ENCODE results near the gene STRADA. TPM values are rescaled to one million over a fixed set of nuclear protein-coding genes. Genes with fewer than 3 reads are reported as not detected.

STRADA gene
- total and polyA plus RNA-seq, 10 of the 15 experiments (the other 5 are each of a cell fraction or from before 2014, with no cell fraction given): 13.3 to 54.1 (median 44.0) TPM

DNA sequence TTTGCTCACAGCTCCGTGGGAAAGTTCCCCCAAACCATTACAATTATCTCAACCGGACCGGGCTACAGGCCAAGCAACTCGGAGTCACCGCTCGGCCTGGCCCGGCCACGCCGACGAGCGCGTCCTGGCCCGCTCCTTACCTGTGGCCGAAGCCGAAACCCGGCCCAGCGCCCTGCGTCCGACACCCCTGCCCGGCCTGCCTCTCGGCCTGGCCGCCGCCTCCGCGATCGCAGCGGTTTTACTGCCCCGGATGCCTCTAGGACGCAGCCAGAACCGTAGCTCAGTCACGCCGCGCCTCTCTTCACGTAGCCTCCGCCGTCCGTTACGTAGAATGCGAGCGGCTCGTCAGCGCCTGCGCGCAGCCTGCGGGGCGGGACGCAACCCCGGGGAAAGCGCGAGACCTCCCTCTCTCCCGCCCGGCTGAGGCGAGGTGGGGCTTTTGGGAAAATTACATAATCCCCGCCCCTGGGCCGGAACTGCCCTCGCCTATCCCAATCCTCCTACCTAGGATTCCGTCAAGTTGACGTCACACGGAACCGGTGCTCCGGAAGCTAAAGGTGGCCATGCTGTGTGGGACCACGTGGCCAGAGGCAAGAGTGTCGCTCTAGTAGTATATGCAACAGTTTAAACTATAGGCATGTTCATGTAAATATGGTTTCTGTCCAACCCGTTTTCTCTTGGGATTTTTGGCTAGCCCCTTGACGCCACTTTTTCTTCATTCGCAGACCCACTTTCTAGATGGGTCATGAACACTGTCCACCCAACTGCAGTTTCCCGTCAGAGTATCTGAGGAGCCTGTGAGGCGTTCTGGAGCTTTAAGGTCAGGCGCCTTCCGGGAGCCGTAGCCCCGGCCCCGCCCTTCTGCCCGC, 31.9 kb upstream of the STRADA start, which contains the start of gene CCDC47 (continued):
- TF ChIP-seq, protein P1, sequence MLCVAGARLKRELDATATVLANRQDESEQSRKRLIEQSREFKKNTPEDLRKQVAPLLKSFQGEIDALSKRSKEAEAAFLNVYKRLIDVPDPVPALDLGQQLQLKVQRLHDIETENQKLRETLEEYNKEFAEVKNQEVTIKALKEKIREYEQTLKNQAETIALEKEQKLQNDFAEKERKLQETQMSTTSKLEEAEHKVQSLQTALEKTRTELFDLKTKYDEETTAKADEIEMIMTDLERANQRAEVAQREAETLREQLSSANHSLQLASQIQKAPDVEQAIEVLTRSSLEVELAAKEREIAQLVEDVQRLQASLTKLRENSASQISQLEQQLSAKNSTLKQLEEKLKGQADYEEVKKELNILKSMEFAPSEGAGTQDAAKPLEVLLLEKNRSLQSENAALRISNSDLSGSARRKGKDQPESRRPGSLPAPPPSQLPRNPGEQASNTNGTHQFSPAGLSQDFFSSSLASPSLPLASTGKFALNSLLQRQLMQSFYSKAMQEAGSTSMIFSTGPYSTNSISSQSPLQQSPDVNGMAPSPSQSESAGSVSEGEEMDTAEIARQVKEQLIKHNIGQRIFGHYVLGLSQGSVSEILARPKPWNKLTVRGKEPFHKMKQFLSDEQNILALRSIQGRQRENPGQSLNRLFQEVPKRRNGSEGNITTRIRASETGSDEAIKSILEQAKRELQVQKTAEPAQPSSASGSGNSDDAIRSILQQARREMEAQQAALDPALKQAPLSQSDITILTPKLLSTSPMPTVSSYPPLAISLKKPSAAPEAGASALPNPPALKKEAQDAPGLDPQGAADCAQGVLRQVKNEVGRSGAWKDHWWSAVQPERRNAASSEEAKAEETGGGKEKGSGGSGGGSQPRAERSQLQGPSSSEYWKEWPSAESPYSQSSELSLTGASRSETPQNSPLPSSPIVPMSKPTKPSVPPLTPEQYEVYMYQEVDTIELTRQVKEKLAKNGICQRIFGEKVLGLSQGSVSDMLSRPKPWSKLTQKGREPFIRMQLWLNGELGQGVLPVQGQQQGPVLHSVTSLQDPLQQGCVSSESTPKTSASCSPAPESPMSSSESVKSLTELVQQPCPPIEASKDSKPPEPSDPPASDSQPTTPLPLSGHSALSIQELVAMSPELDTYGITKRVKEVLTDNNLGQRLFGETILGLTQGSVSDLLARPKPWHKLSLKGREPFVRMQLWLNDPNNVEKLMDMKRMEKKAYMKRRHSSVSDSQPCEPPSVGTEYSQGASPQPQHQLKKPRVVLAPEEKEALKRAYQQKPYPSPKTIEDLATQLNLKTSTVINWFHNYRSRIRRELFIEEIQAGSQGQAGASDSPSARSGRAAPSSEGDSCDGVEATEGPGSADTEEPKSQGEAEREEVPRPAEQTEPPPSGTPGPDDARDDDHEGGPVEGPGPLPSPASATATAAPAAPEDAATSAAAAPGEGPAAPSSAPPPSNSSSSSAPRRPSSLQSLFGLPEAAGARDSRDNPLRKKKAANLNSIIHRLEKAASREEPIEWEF (IDR thresholded peaks at IDR 0.05; ENCODE audit: insufficient replicate concordance, low read depth, low read length): no peak
- TF ChIP-seq EZH2 (IDR thresholded peaks at IDR 0.05; ENCODE audit: borderline replicate concordance, control insufficient read depth, low read depth, low read length) (no peak), ATF7 (IDR thresholded peaks at IDR 0.05; ENCODE audit: low read depth) (peak; percentile 99), NR2C2 (IDR thresholded peaks at IDR 0.05; ENCODE audit: borderline replicate concordance, control insufficient read depth, insufficient read length, low read depth) (peak; percentile 76), NBN (IDR thresholded peaks at IDR 0.05) (peak; percentile 94), MXI1 (IDR thresholded peaks at IDR 0.05; ENCODE audit: low read depth, low read length) (peak; percentile 100), RELA (IDR thresholded peaks at IDR 0.05; ENCODE audit: borderline replicate concordance, partially characterized antibody) (peak; percentile 68), ZNF384 (IDR thresholded peaks at IDR 0.05; ENCODE audit: borderline replicate concordance, low read depth, low read length) (no peak), HDAC2 (IDR thresholded peaks at IDR 0.05) (no peak), YY1 (IDR thresholded peaks at IDR 0.05; ENCODE audit: low read depth, low read length) (peak; percentile 98), ESRRA (IDR thresholded peaks at IDR 0.05; ENCODE audit: low read length) (peak; percentile 69; the same call in 1 of the 2 replicates), NFYB (IDR thresholded peaks at IDR 0.05; ENCODE audit: insufficient read depth, low read depth, low read length) (no peak), SREBF2 (IDR thresholded peaks at IDR 0.05; ENCODE audit: low read length) (0 out of 2 replicates have a peak, but pooled peaks have one; percentile 10), LARP7 (IDR thresholded peaks at IDR 0.05) (peak; percentile 54; the same call in 1 of the 2 replicates), SREBF1 (IDR thresholded peaks at IDR 0.05; ENCODE audit: low read length) (peak; percentile 74; the same call in 1 of the 2 replicates), PML (IDR thresholded peaks at IDR 0.05; ENCODE audit: low read length) (peak; percentile 98)
- TF ChIP-seq, protein P2, sequence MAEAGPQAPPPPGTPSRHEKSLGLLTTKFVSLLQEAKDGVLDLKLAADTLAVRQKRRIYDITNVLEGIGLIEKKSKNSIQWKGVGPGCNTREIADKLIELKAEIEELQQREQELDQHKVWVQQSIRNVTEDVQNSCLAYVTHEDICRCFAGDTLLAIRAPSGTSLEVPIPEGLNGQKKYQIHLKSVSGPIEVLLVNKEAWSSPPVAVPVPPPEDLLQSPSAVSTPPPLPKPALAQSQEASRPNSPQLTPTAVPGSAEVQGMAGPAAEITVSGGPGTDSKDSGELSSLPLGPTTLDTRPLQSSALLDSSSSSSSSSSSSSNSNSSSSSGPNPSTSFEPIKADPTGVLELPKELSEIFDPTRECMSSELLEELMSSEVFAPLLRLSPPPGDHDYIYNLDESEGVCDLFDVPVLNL (IDR thresholded peaks at IDR 0.05; ENCODE audit: low read depth, low read length): peak; percentile 68
- TF ChIP-seq, protein P3, sequence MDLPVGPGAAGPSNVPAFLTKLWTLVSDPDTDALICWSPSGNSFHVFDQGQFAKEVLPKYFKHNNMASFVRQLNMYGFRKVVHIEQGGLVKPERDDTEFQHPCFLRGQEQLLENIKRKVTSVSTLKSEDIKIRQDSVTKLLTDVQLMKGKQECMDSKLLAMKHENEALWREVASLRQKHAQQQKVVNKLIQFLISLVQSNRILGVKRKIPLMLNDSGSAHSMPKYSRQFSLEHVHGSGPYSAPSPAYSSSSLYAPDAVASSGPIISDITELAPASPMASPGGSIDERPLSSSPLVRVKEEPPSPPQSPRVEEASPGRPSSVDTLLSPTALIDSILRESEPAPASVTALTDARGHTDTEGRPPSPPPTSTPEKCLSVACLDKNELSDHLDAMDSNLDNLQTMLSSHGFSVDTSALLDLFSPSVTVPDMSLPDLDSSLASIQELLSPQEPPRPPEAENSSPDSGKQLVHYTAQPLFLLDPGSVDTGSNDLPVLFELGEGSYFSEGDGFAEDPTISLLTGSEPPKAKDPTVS (IDR thresholded peaks at IDR 0.05; ENCODE audit: low read depth, low read length): no peak
- TF ChIP-seq, protein P4, sequence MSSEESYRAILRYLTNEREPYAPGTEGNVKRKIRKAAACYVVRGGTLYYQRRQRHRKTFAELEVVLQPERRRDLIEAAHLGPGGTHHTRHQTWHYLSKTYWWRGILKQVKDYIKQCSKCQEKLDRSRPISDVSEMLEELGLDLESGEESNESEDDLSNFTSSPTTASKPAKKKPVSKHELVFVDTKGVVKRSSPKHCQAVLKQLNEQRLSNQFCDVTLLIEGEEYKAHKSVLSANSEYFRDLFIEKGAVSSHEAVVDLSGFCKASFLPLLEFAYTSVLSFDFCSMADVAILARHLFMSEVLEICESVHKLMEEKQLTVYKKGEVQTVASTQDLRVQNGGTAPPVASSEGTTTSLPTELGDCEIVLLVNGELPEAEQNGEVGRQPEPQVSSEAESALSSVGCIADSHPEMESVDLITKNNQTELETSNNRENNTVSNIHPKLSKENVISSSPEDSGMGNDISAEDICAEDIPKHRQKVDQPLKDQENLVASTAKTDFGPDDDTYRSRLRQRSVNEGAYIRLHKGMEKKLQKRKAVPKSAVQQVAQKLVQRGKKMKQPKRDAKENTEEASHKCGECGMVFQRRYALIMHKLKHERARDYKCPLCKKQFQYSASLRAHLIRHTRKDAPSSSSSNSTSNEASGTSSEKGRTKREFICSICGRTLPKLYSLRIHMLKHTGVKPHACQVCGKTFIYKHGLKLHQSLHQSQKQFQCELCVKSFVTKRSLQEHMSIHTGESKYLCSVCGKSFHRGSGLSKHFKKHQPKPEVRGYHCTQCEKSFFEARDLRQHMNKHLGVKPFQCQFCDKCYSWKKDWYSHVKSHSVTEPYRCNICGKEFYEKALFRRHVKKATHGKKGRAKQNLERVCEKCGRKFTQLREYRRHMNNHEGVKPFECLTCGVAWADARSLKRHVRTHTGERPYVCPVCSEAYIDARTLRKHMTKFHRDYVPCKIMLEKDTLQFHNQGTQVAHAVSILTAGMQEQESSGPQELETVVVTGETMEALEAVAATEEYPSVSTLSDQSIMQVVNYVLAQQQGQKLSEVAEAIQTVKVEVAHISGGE (CRISPR knock-in tag; IDR thresholded peaks at IDR 0.05): no peak
